ENCODE data around the gene ANKRD24.

- TF ChIP-seq, protein P1, sequence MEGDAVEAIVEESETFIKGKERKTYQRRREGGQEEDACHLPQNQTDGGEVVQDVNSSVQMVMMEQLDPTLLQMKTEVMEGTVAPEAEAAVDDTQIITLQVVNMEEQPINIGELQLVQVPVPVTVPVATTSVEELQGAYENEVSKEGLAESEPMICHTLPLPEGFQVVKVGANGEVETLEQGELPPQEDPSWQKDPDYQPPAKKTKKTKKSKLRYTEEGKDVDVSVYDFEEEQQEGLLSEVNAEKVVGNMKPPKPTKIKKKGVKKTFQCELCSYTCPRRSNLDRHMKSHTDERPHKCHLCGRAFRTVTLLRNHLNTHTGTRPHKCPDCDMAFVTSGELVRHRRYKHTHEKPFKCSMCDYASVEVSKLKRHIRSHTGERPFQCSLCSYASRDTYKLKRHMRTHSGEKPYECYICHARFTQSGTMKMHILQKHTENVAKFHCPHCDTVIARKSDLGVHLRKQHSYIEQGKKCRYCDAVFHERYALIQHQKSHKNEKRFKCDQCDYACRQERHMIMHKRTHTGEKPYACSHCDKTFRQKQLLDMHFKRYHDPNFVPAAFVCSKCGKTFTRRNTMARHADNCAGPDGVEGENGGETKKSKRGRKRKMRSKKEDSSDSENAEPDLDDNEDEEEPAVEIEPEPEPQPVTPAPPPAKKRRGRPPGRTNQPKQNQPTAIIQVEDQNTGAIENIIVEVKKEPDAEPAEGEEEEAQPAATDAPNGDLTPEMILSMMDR (IDR thresholded peaks at IDR 0.05; ENCODE audit: insufficient read depth, low read length), result no peak
- no peak for TF ChIP-seq POLR2AphosphoS5 (IDR thresholded peaks at IDR 0.05; ENCODE audit: low read depth)
- TF ChIP-seq, protein P2, sequence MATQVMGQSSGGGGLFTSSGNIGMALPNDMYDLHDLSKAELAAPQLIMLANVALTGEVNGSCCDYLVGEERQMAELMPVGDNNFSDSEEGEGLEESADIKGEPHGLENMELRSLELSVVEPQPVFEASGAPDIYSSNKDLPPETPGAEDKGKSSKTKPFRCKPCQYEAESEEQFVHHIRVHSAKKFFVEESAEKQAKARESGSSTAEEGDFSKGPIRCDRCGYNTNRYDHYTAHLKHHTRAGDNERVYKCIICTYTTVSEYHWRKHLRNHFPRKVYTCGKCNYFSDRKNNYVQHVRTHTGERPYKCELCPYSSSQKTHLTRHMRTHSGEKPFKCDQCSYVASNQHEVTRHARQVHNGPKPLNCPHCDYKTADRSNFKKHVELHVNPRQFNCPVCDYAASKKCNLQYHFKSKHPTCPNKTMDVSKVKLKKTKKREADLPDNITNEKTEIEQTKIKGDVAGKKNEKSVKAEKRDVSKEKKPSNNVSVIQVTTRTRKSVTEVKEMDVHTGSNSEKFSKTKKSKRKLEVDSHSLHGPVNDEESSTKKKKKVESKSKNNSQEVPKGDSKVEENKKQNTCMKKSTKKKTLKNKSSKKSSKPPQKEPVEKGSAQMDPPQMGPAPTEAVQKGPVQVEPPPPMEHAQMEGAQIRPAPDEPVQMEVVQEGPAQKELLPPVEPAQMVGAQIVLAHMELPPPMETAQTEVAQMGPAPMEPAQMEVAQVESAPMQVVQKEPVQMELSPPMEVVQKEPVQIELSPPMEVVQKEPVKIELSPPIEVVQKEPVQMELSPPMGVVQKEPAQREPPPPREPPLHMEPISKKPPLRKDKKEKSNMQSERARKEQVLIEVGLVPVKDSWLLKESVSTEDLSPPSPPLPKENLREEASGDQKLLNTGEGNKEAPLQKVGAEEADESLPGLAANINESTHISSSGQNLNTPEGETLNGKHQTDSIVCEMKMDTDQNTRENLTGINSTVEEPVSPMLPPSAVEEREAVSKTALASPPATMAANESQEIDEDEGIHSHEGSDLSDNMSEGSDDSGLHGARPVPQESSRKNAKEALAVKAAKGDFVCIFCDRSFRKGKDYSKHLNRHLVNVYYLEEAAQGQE (IDR thresholded peaks at IDR 0.05; ENCODE audit: insufficient replicate concordance, low read depth), result no peak
Measured at GRCh38 chr19:4268816-4269430, 86.4 kb downstream of the ANKRD24 start.

All from HL-60 (cell line).